Spleen (tissue), 11 donors: Measurements from ENCODE around the gene YPEL2. TPM values are rescaled to one million over a fixed set of nuclear protein-coding genes. Genes with fewer than 3 reads are reported as not detected.
A peak's percentile ranks its signal among the peaks of the same experiment; 100 is the strongest.

Experiments used
- DNase-seq: peaks from one replicate; pipeline ENCODE4 v3.0.0-alpha.2; 2020
- H3K27ac ChIP-seq, 8 donors: fragments of 200-600 bp; sonication (generic) in 7 of 8; 1 replicate in 4 of 8; 2 replicates in 4 of 8; pipeline versions ENCODE4 v1.5.0 to v1.8.0; 2016 to 2021; ENCODE audit warnings: inconsistent platforms in 4 of 8, mild to moderate bottlenecking in 4 of 8, moderate library complexity in 1 of 8
- H3K27me3 ChIP-seq, 7 donors: fragments of 200-600 bp; sonication (generic) in 6 of 7; replicated peaks in 1 of 7; 1 replicate in 4 of 7; 2 replicates in 3 of 7; pipeline versions ENCODE4 v1.5.0 to v1.8.0; 2016 to 2021; ENCODE audit warnings: inconsistent platforms in 3 of 7, mild to moderate bottlenecking in 1 of 7
- H3K36me3 ChIP-seq, 6 donors: fragments of 200-600 bp; sonication (generic) in 5 of 6; 1 replicate in 4 of 6; 2 replicates in 2 of 6; pipeline versions ENCODE4 v1.5.0 to v1.8.0; 2016 to 2021; ENCODE audit warnings: inconsistent platforms in 2 of 6
- H3K4me1 ChIP-seq, 6 donors: fragments of 200-600 bp; sonication (generic) in 5 of 6; 1 replicate in 3 of 6; 2 replicates in 3 of 6; pipeline versions ENCODE4 v1.5.0 to v1.8.0; 2016 to 2021; ENCODE audit warnings: inconsistent platforms in 3 of 6
- H3K4me3 ChIP-seq, 8 donors: fragments of 200-600 bp; sonication (generic) in 7 of 8; 1 replicate in 4 of 8; 2 replicates in 4 of 8; pipeline versions ENCODE4 v1.5.0 to v1.8.0; 2016 to 2021; ENCODE audit warnings: inconsistent platforms in 4 of 8, mild to moderate bottlenecking in 4 of 8, moderate library complexity in 2 of 8
- H3K9me3 ChIP-seq, 8 donors: fragments of 200-600 bp; sonication (generic) in 7 of 8; 1 replicate in 4 of 8; 2 replicates in 4 of 8; pipeline versions ENCODE4 v1.5.0 to v1.8.0; 2016 to 2021; ENCODE audit warnings: inconsistent platforms in 4 of 8
- CTCF ChIP-seq, 11 experiments: fragments of 200-600 bp in 7 of 11; fragments of 450-650 bp in 4 of 11; sonication (generic) in 4 of 11; IDR thresholded peaks in 8 of 11; conservative IDR thresholded peaks in 3 of 11; 1 replicate in 7 of 11; 2 replicates in 4 of 11; pipeline versions ENCODE4 v1.4.0 to v1.8.0; 2016 to 2021; ENCODE audit warnings: antibody characterized with exemption in 11 of 11, inconsistent platforms in 4 of 11, mild to moderate bottlenecking in 1 of 11
- POLR2A ChIP-seq, 3 donors: fragments of 450-650 bp; IDR thresholded peaks; one replicate each; pipeline ENCODE4 v1.5.1; 2017; ENCODE audit warnings: antibody characterized with exemption in 3 of 3, mild to moderate bottlenecking in 1 of 3
- POLR2AphosphoS5 ChIP-seq, 3 donors: sonication (generic); formaldehyde crosslinking; IDR thresholded peaks; one replicate each; pipeline ENCODE4 v1.5.1; 2017; ENCODE audit warnings: antibody characterized with exemption in 3 of 3
- WGBS, 5 donors: extraction: QIAGEN DNeasy Blood & Tissue Kit in 3 of 5; methylation state at CpG; one replicate each; pipeline versions ENCODE4 v1.1.5 to v1.1.7; 2013 to 2018; 5-methylcytosine and 5-hydroxymethylcytosine counted together
- intact Hi-C: fragments of 100-400 bp; cut with DNase I; formaldehyde crosslinking; loops from one replicate; pipeline ENCODE4 v1.15.0; 2023; ENCODE audit warnings: low total_unique reads
- polyA plus RNA-seq, 3 donors: library from polyadenylated mRNA; stranded (reverse); fragments of 200-250 nt; gene quantifications; one replicate each; pipeline ENCODE4 v1.2.1, GENCODE V29; 2013
- total RNA-seq, 7 donors: library from RNA; depleted of rRNA in 3 of 7; stranded (reverse); fragments of >200 nt in 3 of 7; fragmentation: NEBNext Ultra II Directional in 4 of 7; extraction: Animal tissue kit (Norgen Biotek cat#: 25700) in 4 of 7; gene quantifications; one replicate each; pipeline versions ENCODE4 v1.1.0 to v1.2.1, GENCODE V29; 2016 to 2021
- donor health status: healthy with polysubstance abuse.
- donor health status: DM: no; HTN: no; CAD: no; lungs with moderate emphysema.
- donor health status: DM: no; HTN: no; CAD: no.
- donor health status: Bipolar disorder and iron deficiency.
- donor health status: healthy.
- donor health status: DM: no; HTN: no; CAD: no.
- donor health status: DM: yes; HTN: yes; CAD: no.

YPEL2 gene
- total and polyA plus RNA-seq, 10 donors, result 6.7 to 45.6 (median 30.5) TPM

DNA sequence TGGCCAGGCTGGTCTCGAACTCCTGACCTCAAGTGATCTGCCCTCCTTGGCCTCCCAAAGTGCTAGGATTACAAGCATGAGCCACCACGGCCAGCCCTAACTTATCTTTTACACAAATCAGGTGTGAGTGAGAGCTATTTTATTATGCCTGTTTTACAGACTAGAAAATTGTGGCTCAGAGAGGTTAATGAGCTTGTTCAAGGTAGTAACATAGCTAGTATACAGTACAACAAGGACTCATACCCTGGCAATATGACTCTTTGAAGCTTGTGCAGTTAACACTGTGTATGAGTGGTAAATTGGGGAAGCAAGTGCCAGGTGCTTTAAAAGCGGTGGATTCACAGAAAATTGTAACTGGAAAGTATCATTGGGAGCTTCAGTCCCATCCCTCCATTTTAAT lies 49.0 kb downstream of the YPEL2 start:
- 86 to 94% (median 89%) methylated on average over 3 of the region's 3 CpGs for WGBS, 5 donors
- intact Hi-C loops, result loop anchor here (10.0 kb wide), 1 partner anchor 46 kb away; the partner anchor contains the start of gene YPEL2
- peaks cover 0 to 20% (median 0%) of the 10 kb centered on the region in 6 donors for H3K36me3 ChIP-seq
- TF ChIP-seq CTCF (IDR thresholded peaks at IDR 0.05 in 8 of 11, conservative IDR thresholded peaks at IDR 0.05 in 3 of 11) (no peak), POLR2AphosphoS5 (IDR thresholded peaks at IDR 0.05) (no peak), POLR2A (IDR thresholded peaks at IDR 0.05) (no peak)
- H3K9me3 ChIP-seq, result no peaks in the 10 kb centered on the region
- peak overlapping the region in 1 of 8 donors; percentile 19 for H3K27ac ChIP-seq
- no peaks in the 10 kb centered on the region for H3K27me3 ChIP-seq
- H3K4me3 ChIP-seq, result no peak overlapping the region
- DNase-seq, result no peak
- peaks cover 17 to 70% (median 28%) of the 10 kb centered on the region in 6 donors for H3K4me1 ChIP-seq

- no peaks in the 10 kb centered on the region for H3K27me3 ChIP-seq
- WGBS, 5 donors, result 76 to 82% (median 78%) methylated on average over 7 to 8 of the region's 8 CpGs
- H3K9me3 ChIP-seq, result no peaks in the 10 kb centered on the region
- H3K27ac ChIP-seq, result peak overlapping the region in 6 of 8 donors; percentile 3 to 55 (median 22)
- no peak for DNase-seq
- H3K36me3 ChIP-seq, result peaks cover 0 to 20% (median 0%) of the 10 kb centered on the region in 6 donors
- TF ChIP-seq CTCF (IDR thresholded peaks at IDR 0.05 in 8 of 11, conservative IDR thresholded peaks at IDR 0.05 in 3 of 11) (no peak), POLR2AphosphoS5 (IDR thresholded peaks at IDR 0.05) (peak in 1 of 3 donors; percentile 21)
- intact Hi-C loops, result loop anchor here (10.0 kb wide), 1 partner anchor 47 kb away; the partner anchor contains the start of gene YPEL2
- H3K4me1 ChIP-seq, result peaks cover 3 to 56% (median 17%) of the 10 kb centered on the region in 6 donors
- no peak overlapping the region for H3K4me3 ChIP-seq
Measured at GRCh38 chr17:59381716-59382570, 50.5 kb downstream of the YPEL2 start.

DNA sequence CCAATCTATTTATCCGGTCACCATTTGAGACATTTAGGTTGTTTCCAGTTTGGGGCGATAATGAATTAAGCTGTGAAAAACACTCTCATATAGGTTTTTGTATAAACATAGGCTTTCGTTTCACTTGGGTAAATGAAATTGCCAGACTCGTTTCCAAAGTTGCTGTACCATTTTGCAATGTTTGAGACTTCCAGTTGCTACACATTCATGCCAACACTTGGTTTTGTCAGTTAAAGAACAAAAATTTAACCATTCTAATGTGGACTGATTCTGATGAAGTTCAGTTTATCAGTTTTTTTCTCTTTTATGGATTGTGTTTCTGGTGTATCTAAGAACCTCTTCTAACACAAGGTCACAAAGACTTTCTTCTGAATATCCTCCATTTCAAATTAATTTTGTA lies 52.4 kb downstream of the YPEL2 start:
- intact Hi-C loops, result loop anchor here (10.0 kb wide), 1 partner anchor 49 kb away; the partner anchor contains the start of gene YPEL2
- WGBS, 5 donors, result 77 to 95% (median 88%) methylated on average over 4 of the region's 4 CpGs

More for the DNA sequence above, 52.4 kb downstream of the YPEL2 start:
- H3K9me3 ChIP-seq, result no peaks in the 10 kb centered on the region
- H3K27me3 ChIP-seq, result no peaks in the 10 kb centered on the region
- no peak for DNase-seq
- TF ChIP-seq CTCF (IDR thresholded peaks at IDR 0.05 in 8 of 11, conservative IDR thresholded peaks at IDR 0.05 in 3 of 11) (no peak), POLR2A (IDR thresholded peaks at IDR 0.05) (no peak), POLR2AphosphoS5 (IDR thresholded peaks at IDR 0.05) (no peak)
- H3K4me1 ChIP-seq, result peaks cover 0 to 39% (median 9%) of the 10 kb centered on the region in 6 donors
- H3K27ac ChIP-seq, result no peak overlapping the region
- H3K4me3 ChIP-seq, result no peak overlapping the region
- H3K36me3 ChIP-seq, result peaks cover 0 to 18% (median 0%) of the 10 kb centered on the region in 6 donors
